SK-N-MC (cell line): ENCODE measurements around the gene CCDC197.

Experiments
- EZH2 ChIP-seq: fragments of 200-600 bp; sonication (generic); IDR thresholded peaks from one replicate; pipeline ENCODE4 v1.6.1; 2017; ENCODE audit warnings: antibody characterized with exemption
- FOXP2 ChIP-seq: optimal IDR thresholded peaks from 2 replicates; pipeline ENCODE3; 2011; ENCODE audit warnings: mild to moderate bottlenecking, moderate library complexity; ENCODE audit not compliant: insufficient read depth; ENCODE audit errors: extremely low read length, control extremely low read depth
- POLR2AphosphoS5 ChIP-seq: IDR thresholded peaks from 2 replicates; pipeline ENCODE4 v1.6.1; 2012; ENCODE audit warnings: mild to moderate bottlenecking, low read depth, low read length, borderline replicate concordance

GRCh38 chr14:93974299-93974698 is 22.8 kb upstream of the CCDC197 start:
- TF ChIP-seq POLR2AphosphoS5 (no peak), EZH2 (no peak), FOXP2 (no peak)
